HepG2 (cell line): ENCODE results near the gene SLC5A5. TPM values are rescaled to one million over a fixed set of nuclear protein-coding genes. Genes with fewer than 3 reads are reported as not detected.

Source experiments
- ATF1 ChIP-seq: IDR thresholded peaks from 2 replicates; pipeline ENCODE4 v1.6.1; 2016; ENCODE audit warnings: mild to moderate bottlenecking, control low read depth
- CSRNP2 ChIP-seq: sonication (generic); formaldehyde crosslinking; conservative IDR thresholded peaks from 2 replicates; pipeline ENCODE4 v1.8.0; 2022; ENCODE audit warnings: low read depth, missing genetic modification reagents
- EHMT2 ChIP-seq: fragments of 200-600 bp; sonication (generic); IDR thresholded peaks from 2 replicates; pipeline ENCODE4 v1.7.0; 2017; ENCODE audit warnings: antibody characterized with exemption, low read depth, low read length, borderline replicate concordance
- GZF1 ChIP-seq: sonication (generic); formaldehyde crosslinking; IDR thresholded peaks from 2 replicates; pipeline ENCODE4 v1.5.1; 2020; ENCODE audit warnings: mild to moderate bottlenecking, missing genetic modification reagents
- KAT2B ChIP-seq: fragments of 150-350 bp; IDR thresholded peaks from 2 replicates; pipeline ENCODE4 v1.6.1; 2014; ENCODE audit warnings: low read depth, low read length, borderline replicate concordance
- KDM3A ChIP-seq: IDR thresholded peaks from 2 replicates; pipeline ENCODE4 v1.6.1; 2018; ENCODE audit warnings: low read depth, missing compliant biosample characterization
- MXD1 ChIP-seq: sonication (generic); formaldehyde crosslinking; IDR thresholded peaks from 2 replicates; pipeline ENCODE4 v1.4.0; 2020; ENCODE audit warnings: mild to moderate bottlenecking, missing genetic modification reagents
- MYC ChIP-seq: sonication (generic); formaldehyde crosslinking; IDR thresholded peaks from 2 replicates; pipeline ENCODE4 v1.9.0; 2021; ENCODE audit warnings: missing genetic modification reagents, borderline replicate concordance
- PAWR ChIP-seq: sonication (generic); formaldehyde crosslinking; IDR thresholded peaks from 2 replicates; pipeline ENCODE4 v1.4.0; 2020; ENCODE audit warnings: missing genetic modification reagents, mild to moderate bottlenecking, borderline replicate concordance
- PCBP1 ChIP-seq: fragments of 200-400 bp; formaldehyde crosslinking; IDR thresholded peaks from 2 replicates; pipeline ENCODE4 v1.6.1; 2017; ENCODE audit warnings: mild to moderate bottlenecking, low read depth, low read length, borderline replicate concordance
- PITX1 ChIP-seq: sonication (generic); formaldehyde crosslinking; IDR thresholded peaks from 2 replicates; pipeline ENCODE4 v1.5.1; 2020; ENCODE audit warnings: mild to moderate bottlenecking, missing genetic modification reagents
- RAD21 ChIP-seq: fragments of 450-650 bp; formaldehyde crosslinking; IDR thresholded peaks from 2 replicates; pipeline ENCODE4 v1.5.0; 2020; ENCODE audit warnings: mild to moderate bottlenecking
- RARG ChIP-seq: sonication (generic); formaldehyde crosslinking; IDR thresholded peaks from 2 replicates; pipeline ENCODE4 v1.4.0; 2020; ENCODE audit warnings: low read depth, mild to moderate bottlenecking, missing genetic modification reagents
- SKI ChIP-seq: fragments of 450-650 bp; IDR thresholded peaks from one replicate; pipeline ENCODE4 v1.6.1; 2018; ENCODE audit warnings: mild to moderate bottlenecking; ENCODE audit not compliant: partially characterized antibody
- STAG1 ChIP-seq: sonication (generic); formaldehyde crosslinking; IDR thresholded peaks from 2 replicates; pipeline ENCODE4 v1.4.0; 2020; ENCODE audit warnings: missing genetic modification reagents
- TAF1 ChIP-seq: sonication (generic); formaldehyde crosslinking; IDR thresholded peaks from 2 replicates; pipeline ENCODE4 v1.4.0; 2020; ENCODE audit warnings: missing genetic modification reagents
- TIGD3 ChIP-seq: sonication (generic); formaldehyde crosslinking; IDR thresholded peaks from 2 replicates; pipeline ENCODE4 v1.5.1; 2020; ENCODE audit warnings: mild to moderate bottlenecking, missing genetic modification reagents, borderline replicate concordance
- ZBTB7B ChIP-seq: sonication (generic); formaldehyde crosslinking; IDR thresholded peaks from 2 replicates; pipeline ENCODE4 v1.4.0; 2020; ENCODE audit warnings: missing genetic modification reagents
- ZIK1 ChIP-seq: sonication (generic); formaldehyde crosslinking; IDR thresholded peaks from 2 replicates; pipeline ENCODE4 v1.5.0; 2020; ENCODE audit warnings: mild to moderate bottlenecking, low read depth, missing genetic modification reagents, borderline replicate concordance
- ZNF121 ChIP-seq: sonication (generic); formaldehyde crosslinking; IDR thresholded peaks from 2 replicates; pipeline ENCODE4 v1.5.0; 2020; ENCODE audit warnings: mild to moderate bottlenecking, missing genetic modification reagents
- ZNF292 ChIP-seq: sonication (generic); formaldehyde crosslinking; IDR thresholded peaks from 2 replicates; pipeline ENCODE4 v1.8.1; 2022; ENCODE audit warnings: mild to moderate bottlenecking, low read depth, missing genetic modification reagents, borderline replicate concordance
- ZNF329 ChIP-seq: sonication (generic); formaldehyde crosslinking; IDR thresholded peaks from 2 replicates; pipeline ENCODE4 v1.9.0; 2021; ENCODE audit warnings: low read depth, mild to moderate bottlenecking, missing genetic modification reagents
- ZNF34 ChIP-seq: sonication (generic); formaldehyde crosslinking; IDR thresholded peaks from 2 replicates; pipeline ENCODE4 v1.4.0; 2020; ENCODE audit warnings: mild to moderate bottlenecking, missing genetic modification reagents, borderline replicate concordance
- ZNF451 ChIP-seq: sonication (generic); formaldehyde crosslinking; IDR thresholded peaks from 2 replicates; pipeline ENCODE4 v1.5.0; 2020; ENCODE audit warnings: mild to moderate bottlenecking, missing genetic modification reagents
- ZNF510 ChIP-seq: sonication (generic); formaldehyde crosslinking; IDR thresholded peaks from 2 replicates; pipeline ENCODE4 v1.4.0; 2020; ENCODE audit warnings: low read depth, mild to moderate bottlenecking, missing genetic modification reagents
- ZNF619 ChIP-seq: sonication (generic); formaldehyde crosslinking; IDR thresholded peaks from 2 replicates; pipeline ENCODE4 v1.4.0; 2020; ENCODE audit warnings: mild to moderate bottlenecking, missing genetic modification reagents
- polyA plus RNA-seq, 8 experiments: library from polyadenylated mRNA; depleted of rRNA in 3 of 8; stranded (reverse) in 7 of 8; unstranded in 1 of 8; fragments of >200 nt; fragmentation: Illumina TruSeq in 4 of 8; extraction: Trizol in 4 of 8; gene quantifications; 2 replicates each; pipeline versions ENCODE4 v1.2.1 to v1.2.3, GENCODE V29; 2011 to 2016; ENCODE audit warnings: low read depth in 4 of 8, missing spikeins in 1 of 8, mixed read lengths in 1 of 8; ENCODE audit not compliant: insufficient read depth in 1 of 8
- total RNA-seq, 5 experiments: library from RNA; depleted of rRNA; stranded (reverse); fragments of >200 nt; fragmentation: Illumina TruSeq; extraction: Trizol; gene quantifications; 2 replicates each; pipeline ENCODE4 v1.2.3, GENCODE V29; 2016; ENCODE audit warnings: low read depth in 1 of 5

SLC5A5 gene
- total and polyA plus RNA-seq, 2 of the 13 experiments (the other 11 are each of a cell fraction or from before 2014, with no cell fraction given) = not detected

- no peak for TF ChIP-seq CSRNP2 (CRISPR knock-in tag)
- no peak for TF ChIP-seq TIGD3 (CRISPR knock-in tag)
- no peak for TF ChIP-seq EHMT2
- no peak for TF ChIP-seq ATF1
- TF ChIP-seq RAD21 (CRISPR knock-in tag) = peak; percentile 94
- no peak for TF ChIP-seq ZNF619 (CRISPR knock-in tag)
- no peak for TF ChIP-seq ZIK1 (CRISPR knock-in tag)
- TF ChIP-seq ZNF329 (CRISPR knock-in tag) = no peak
- no peak for TF ChIP-seq SKI
- TF ChIP-seq ZBTB7B (CRISPR knock-in tag) = no peak
- TF ChIP-seq MYC = no peak; the same call in 1 of the 2 replicates
- TF ChIP-seq ZNF121 (CRISPR knock-in tag) = peak; percentile 95
- peak; percentile 94 for TF ChIP-seq STAG1 (CRISPR knock-in tag)
- TF ChIP-seq ZNF292 (CRISPR knock-in tag) = no peak
- TF ChIP-seq KAT2B = no peak
- TF ChIP-seq PCBP1 = no peak
- no peak for TF ChIP-seq GZF1
- TF ChIP-seq ZNF451 (CRISPR knock-in tag) = no peak
- no peak for TF ChIP-seq ZNF510
- no peak for TF ChIP-seq ZNF34 (CRISPR knock-in tag)
- TF ChIP-seq TAF1 = no peak
- TF ChIP-seq RARG = no peak
- TF ChIP-seq KDM3A (CRISPR knock-in tag) = peak; percentile 30; the same call in 1 of the 2 replicates
- TF ChIP-seq PAWR (CRISPR knock-in tag) = no peak
- 0 out of 2 replicates have a peak, but pooled peaks have one; percentile 27 for TF ChIP-seq MXD1 (CRISPR knock-in tag)
- TF ChIP-seq PITX1 (CRISPR knock-in tag) = no peak
These were observed 66.5 kb downstream of the SLC5A5 start (continued) for GRCh38 chr19:17938092-17938845.
